ENCODE data around the gene PPP6C.
"Not testable (repeated sequence)": the region's sequence is repeated elsewhere in the genome, so short reads cannot be mapped to it uniquely, and the experiment has no call there.

PPP6C gene

DNA sequence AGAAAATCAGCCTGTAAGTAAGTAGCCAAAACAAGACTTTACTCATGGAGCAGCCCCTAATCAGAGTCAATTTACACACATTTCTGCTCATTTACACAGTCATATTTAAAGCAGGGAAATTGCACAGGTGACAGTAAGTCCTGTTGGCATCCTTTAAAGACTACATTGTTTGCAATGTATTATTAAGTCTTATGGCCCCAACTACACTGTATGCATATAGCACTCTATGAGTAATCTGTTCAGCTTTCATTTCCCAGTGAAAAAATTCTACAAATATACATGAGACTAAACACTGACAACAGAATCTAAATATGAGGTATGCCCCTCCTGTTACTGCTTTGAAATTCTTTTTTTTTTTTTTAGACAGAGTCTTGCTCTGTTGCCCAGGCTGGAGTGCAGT, 19.7 kb downstream of the PPP6C start:
- Histone ChIP-seq H2AFZ (ENCODE audit: low read length) (no peak overlapping the region), H3K9ac (ENCODE audit: low read length) (no peak overlapping the region), H3K27me3 (ENCODE audit: insufficient read depth, low read length) (no peaks in the 10 kb centered on the region), H3K4me1 (ENCODE audit: insufficient read depth, low read length, severe bottlenecking) (no peaks in the 10 kb centered on the region), H3K79me2 (ENCODE audit: insufficient read depth, low read length) (peaks cover 16% of the 10 kb centered on the region; the same call in 1 of the 2 replicates), H3K4me2 (ENCODE audit: low read length) (no peak overlapping the region), H3K4me3 (ENCODE audit: low read depth, low read length, poor library complexity, severe bottlenecking) (no peak overlapping the region), H3F3A (ENCODE audit: insufficient read depth, low read length) (no peaks in the 10 kb centered on the region), H3K36me3 (ENCODE audit: insufficient read depth, low read length) (peaks cover 36% of the 10 kb centered on the region), H4K20me1 (ENCODE audit: insufficient read depth, low read length) (no peaks in the 10 kb centered on the region), H3K9me3 (ENCODE audit: low read length) (no peaks in the 10 kb centered on the region), H3K27ac (ENCODE audit: low read depth, low read length, poor library complexity, severe bottlenecking) (no peak overlapping the region), H3K9me2 (ENCODE audit: low read depth, low read length) (no peaks in the 10 kb centered on the region)
- no peak for TF ChIP-seq EZH2 (IDR thresholded peaks at IDR 0.05; ENCODE audit: borderline replicate concordance, low read length)

DNA sequence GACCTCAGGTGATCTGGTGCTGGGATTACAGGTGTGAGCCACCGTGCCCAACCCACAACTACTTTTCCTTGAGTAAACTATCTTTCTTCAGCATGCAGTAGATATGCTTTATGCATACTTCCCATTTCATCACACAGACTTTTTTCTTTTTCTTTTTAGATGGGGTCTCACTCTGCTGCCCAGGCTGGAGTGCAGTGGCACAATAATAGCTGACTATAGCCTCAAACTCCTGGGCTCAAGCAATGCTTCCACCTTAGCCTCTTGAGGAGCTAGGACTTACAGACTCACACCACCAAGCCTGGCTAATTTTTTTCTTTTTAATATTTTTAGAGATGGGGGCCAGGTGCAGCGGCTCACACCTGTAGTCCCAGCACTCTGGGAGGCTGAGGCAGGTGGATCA, 22.8 kb downstream of the PPP6C start:
- H3K4me1 ChIP-seq (ENCODE audit: insufficient read depth, low read length, severe bottlenecking): no peaks in the 10 kb centered on the region
- H3K4me2 ChIP-seq (ENCODE audit: low read length): no peak overlapping the region
- no peaks in the 10 kb centered on the region for H4K20me1 ChIP-seq (ENCODE audit: insufficient read depth, low read length)
- no peaks in the 10 kb centered on the region for H3F3A ChIP-seq (ENCODE audit: insufficient read depth, low read length)
- H3K27me3 ChIP-seq (ENCODE audit: insufficient read depth, low read length): no peaks in the 10 kb centered on the region
- H2AFZ ChIP-seq (ENCODE audit: low read length): no peak overlapping the region
- H3K27ac ChIP-seq (ENCODE audit: low read depth, low read length, poor library complexity, severe bottlenecking): no peak overlapping the region
- H3K9me2 ChIP-seq (ENCODE audit: low read depth, low read length): no peaks in the 10 kb centered on the region
- no peak overlapping the region for H3K4me3 ChIP-seq (ENCODE audit: low read depth, low read length, poor library complexity, severe bottlenecking)
- TF ChIP-seq EZH2 (IDR thresholded peaks at IDR 0.05; ENCODE audit: borderline replicate concordance, low read length): no peak
- TF ChIP-seq, protein P1, sequence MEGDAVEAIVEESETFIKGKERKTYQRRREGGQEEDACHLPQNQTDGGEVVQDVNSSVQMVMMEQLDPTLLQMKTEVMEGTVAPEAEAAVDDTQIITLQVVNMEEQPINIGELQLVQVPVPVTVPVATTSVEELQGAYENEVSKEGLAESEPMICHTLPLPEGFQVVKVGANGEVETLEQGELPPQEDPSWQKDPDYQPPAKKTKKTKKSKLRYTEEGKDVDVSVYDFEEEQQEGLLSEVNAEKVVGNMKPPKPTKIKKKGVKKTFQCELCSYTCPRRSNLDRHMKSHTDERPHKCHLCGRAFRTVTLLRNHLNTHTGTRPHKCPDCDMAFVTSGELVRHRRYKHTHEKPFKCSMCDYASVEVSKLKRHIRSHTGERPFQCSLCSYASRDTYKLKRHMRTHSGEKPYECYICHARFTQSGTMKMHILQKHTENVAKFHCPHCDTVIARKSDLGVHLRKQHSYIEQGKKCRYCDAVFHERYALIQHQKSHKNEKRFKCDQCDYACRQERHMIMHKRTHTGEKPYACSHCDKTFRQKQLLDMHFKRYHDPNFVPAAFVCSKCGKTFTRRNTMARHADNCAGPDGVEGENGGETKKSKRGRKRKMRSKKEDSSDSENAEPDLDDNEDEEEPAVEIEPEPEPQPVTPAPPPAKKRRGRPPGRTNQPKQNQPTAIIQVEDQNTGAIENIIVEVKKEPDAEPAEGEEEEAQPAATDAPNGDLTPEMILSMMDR (IDR thresholded peaks at IDR 0.05; ENCODE audit: low read length): no peak
- H3K9ac ChIP-seq (ENCODE audit: low read length): no peak overlapping the region
- H3K79me2 ChIP-seq (ENCODE audit: insufficient read depth, low read length): peaks cover 8% of the 10 kb centered on the region; the same call in 1 of the 2 replicates
- peaks cover 28% of the 10 kb centered on the region for H3K36me3 ChIP-seq (ENCODE audit: insufficient read depth, low read length)
- no peaks in the 10 kb centered on the region for H3K9me3 ChIP-seq (ENCODE audit: low read length)

DNA sequence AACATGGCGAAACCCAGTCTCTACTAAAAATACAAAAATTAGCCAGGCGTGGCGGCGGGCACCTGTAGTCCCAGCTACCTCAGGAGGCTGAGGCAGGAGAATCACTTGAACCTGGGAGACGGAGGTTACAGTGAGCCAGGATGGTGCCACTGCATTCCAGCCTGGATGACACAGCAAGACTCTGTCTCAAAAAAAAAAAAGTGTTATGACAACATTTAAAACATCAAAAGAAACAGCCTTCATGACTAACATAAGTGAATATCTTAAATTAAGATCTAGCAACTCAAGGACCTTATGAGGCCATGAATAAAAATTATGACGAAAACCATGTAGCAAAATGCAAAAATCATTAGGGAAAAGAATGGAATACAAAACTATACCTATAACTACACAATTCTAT, 26.7 kb downstream of the PPP6C start:
- not testable (repeated sequence) for H3K27me3 ChIP-seq (ENCODE audit: insufficient read depth, low read length); H3K9me3 ChIP-seq (ENCODE audit: low read length); H2AFZ ChIP-seq (ENCODE audit: low read length); H3K4me3 ChIP-seq (ENCODE audit: low read depth, low read length, poor library complexity, severe bottlenecking); H3K4me1 ChIP-seq (ENCODE audit: insufficient read depth, low read length, severe bottlenecking); H3F3A ChIP-seq (ENCODE audit: insufficient read depth, low read length); H3K27ac ChIP-seq (ENCODE audit: low read depth, low read length, poor library complexity, severe bottlenecking); H4K20me1 ChIP-seq (ENCODE audit: insufficient read depth, low read length); H3K79me2 ChIP-seq (ENCODE audit: insufficient read depth, low read length); H3K9ac ChIP-seq (ENCODE audit: low read length); H3K9me2 ChIP-seq (ENCODE audit: low read depth, low read length); H3K4me2 ChIP-seq (ENCODE audit: low read length)
- H3K36me3 ChIP-seq (ENCODE audit: insufficient read depth, low read length): peaks cover 16% of the 10 kb centered on the region

DNA sequence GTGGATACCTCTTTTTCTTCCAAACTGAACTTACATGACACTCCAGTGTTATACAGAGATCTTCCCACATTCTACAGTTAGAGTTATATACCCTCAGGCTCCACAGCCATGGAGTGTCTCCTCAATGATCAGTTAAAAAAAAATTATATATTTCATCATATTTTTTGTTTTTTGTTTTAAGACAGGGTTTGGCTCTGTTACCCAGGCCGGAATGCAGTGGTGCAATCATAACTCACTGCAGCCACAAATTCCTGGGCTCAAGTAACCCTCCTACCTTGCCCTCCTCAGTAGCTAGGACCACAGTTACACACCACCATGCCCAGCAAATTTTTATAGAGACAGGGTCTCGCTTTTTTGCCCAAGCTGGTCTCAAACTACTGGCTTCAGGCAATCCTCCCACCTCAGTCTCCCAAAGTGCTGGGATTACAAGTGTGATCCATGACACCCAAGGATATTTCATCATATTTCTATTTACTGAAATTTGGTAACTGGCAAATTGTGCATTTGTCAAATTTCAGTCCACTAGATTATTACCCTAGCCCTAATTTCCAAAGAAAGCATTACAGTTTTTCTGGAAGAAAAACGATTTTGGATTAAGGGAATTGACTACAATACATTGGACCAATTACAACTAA, 28.2 kb downstream of the PPP6C start:
- Histone ChIP-seq H2AFZ (ENCODE audit: low read length) (no peak overlapping the region), H3K27ac (ENCODE audit: low read depth, low read length, poor library complexity, severe bottlenecking) (no peak overlapping the region), H3F3A (ENCODE audit: insufficient read depth, low read length) (no peaks in the 10 kb centered on the region), H3K4me1 (ENCODE audit: insufficient read depth, low read length, severe bottlenecking) (no peaks in the 10 kb centered on the region), H3K4me3 (ENCODE audit: low read depth, low read length, poor library complexity, severe bottlenecking) (no peak overlapping the region), H3K9me3 (ENCODE audit: low read length) (no peaks in the 10 kb centered on the region), H3K79me2 (ENCODE audit: insufficient read depth, low read length) (no peaks in the 10 kb centered on the region), H4K20me1 (ENCODE audit: insufficient read depth, low read length) (no peaks in the 10 kb centered on the region), H3K36me3 (ENCODE audit: insufficient read depth, low read length) (peaks cover 16% of the 10 kb centered on the region), H3K27me3 (ENCODE audit: insufficient read depth, low read length) (no peaks in the 10 kb centered on the region), H3K9ac (ENCODE audit: low read length) (no peak overlapping the region), H3K4me2 (ENCODE audit: low read length) (no peak overlapping the region), H3K9me2 (ENCODE audit: low read depth, low read length) (no peaks in the 10 kb centered on the region)
- TF ChIP-seq EZH2 (IDR thresholded peaks at IDR 0.05; ENCODE audit: borderline replicate concordance, low read length): no peak
- TF ChIP-seq, protein P1 (IDR thresholded peaks at IDR 0.05; ENCODE audit: low read length): no peak
